Fibroblast of skin of left biceps (primary cell): ENCODE data around the gene NLK.

Source experiments
- DNase-seq, 2 experiments: peaks; one replicate each; pipeline ENCODE4 v3.0.0-alpha.2; 2013; ENCODE audit warnings: low read depth in 2 of 2

The NLK gene

DNA sequence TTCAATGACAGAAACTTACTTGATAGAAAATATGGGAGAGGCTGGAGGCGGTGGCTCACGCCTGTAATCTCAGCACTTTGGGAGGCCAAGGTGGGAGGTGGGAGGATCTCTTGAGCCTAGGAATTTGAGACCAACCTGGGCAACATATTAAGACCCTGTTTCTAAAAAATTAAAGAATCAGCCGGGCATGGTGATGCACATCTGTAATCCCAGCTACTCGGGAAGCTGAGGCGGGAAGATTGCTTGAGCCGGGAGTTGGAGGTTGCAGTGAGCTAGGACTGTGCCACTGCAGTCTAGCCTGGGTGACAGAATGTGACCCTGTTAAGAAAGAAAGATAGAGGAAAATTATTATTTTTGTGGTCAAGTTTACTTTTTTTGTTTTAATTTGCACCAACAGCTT lies 2.1 kb upstream of the NLK start:
- no peak for DNase-seq

- DNase-seq = peak; percentile 99
Observed at GRCh38 chr17:28041068-28041843, 1.2 kb upstream of the NLK start.

GRCh38 chr17:28041844-28042656 lies 427 bp upstream of the NLK start:
- no peak for DNase-seq

GRCh38 chr17:28042721-28043291 lies 329 bp downstream of the NLK start:
- no peak for DNase-seq

DNA sequence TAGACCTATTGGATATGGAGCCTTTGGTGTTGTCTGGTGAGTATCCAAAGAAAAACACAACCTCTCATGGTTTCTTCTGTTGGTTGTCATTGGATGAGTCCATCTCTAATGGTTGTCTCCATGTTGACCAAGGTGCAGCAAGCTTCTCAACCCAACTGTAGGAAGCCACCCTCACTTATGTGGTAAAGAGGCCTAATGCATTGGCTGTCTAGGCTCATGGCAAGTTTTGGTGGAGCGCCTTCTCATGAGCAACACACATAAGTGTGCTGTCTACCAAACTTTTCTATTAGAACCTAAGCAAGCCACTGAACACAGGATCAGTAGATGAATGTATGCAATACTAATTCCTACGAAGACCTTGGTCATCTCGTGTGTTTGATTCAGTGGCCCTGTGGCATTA lies 819 bp downstream of the NLK start:
- no peak for DNase-seq

- no peak for DNase-seq
Observed at GRCh38 chr17:28043741-28044140, 1.3 kb downstream of the NLK start.

- no peak for DNase-seq
Observed at GRCh38 chr17:28045304-28045703, 2.8 kb downstream of the NLK start.

DNA sequence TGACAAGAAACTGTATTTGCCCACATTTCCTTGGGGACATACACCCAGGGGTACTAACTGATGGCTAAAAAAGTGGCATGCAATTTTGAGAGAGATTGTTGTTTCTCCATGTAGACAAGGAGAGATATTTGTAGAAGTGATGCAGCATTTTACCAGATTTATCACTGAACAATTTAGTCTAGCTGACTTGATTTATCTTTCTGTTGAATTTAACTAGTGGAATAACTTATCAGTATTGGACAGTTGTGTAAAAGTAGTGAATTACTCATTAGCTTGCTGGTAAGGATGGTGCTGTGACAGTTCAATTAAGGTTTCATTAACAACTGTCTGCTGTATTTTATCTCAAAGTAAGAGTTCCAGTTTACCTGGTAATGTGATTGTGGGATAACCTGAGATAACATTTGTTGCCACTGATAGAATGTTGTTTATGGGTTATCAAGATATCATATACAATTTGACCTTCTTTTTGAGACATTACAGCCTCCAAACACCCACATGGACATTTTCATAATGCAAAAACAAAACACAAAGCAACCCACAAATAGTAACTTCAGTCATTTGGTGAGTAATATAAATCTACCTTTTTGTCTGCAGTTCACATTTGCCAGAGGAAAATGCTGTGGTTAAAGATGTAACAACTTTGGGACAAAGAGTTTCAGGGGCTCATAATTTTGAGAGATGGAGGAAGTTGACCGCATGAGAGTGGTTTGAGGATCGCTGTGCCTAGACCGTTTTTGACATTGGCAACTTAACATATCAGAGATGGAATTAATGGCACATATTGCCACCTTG lies 3.8 kb downstream of the NLK start:
- no peak for DNase-seq

GRCh38 chr17:28047806-28048205 lies 5.3 kb downstream of the NLK start:
- no peak for DNase-seq

GRCh38 chr17:28049071-28049470 lies 6.6 kb downstream of the NLK start:
- DNase-seq = no peak

DNA sequence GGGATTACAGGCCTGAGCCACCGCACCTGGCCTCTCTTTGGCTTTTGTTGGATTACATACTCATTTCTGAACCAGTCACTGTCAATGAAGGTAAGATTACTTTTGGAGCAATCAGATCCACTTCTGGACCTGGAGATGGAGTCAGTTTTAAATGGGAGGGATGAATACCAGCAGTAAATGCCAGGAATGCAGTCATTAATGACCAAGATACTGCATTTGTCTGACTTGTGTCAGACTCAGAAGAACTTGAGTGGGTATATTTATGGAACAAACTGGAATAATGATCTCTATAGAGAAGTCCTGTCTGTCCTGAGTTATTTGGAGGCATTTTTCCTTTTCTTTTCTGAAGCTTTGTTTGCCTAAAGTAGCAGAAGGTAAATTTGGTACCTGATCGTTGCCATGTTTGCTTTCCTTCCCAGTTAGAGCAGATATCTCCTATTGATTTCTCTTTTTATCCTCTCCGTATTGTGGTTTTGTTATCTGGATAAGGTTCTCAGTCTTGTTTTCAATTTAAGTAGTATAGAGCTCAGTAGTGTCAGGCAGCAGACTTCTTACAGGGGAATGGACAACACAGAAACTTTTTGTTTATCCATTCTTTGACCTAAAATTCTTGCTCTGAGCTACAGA lies 10.7 kb downstream of the NLK start:
- no peak for DNase-seq

DNA sequence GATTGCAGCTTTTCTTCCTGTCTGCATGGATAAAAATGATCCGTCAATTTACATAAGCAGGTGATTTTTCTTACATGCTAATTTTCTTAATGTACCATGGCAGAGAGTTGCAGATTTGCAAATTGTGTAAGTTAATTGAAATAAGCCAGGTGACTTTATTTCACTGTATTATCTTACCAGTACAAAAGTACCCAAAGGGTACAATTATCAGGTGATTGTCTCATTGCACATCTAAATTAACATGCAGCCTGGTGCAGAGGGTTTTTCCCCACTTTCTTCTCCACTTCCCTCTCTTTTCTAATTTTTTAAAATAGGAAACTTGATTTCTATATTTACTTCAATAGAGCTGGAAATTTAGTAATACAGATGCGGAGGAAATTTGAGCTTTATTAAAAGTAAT lies 11.2 kb downstream of the NLK start:
- DNase-seq = no peak

GRCh38 chr17:28055546-28056275 lies 13.2 kb downstream of the NLK start:
- DNase-seq = no peak

GRCh38 chr17:28056276-28056620 lies 13.8 kb downstream of the NLK start:
- no peak for DNase-seq

- DNase-seq = no peak
Observed at GRCh38 chr17:28057731-28058246, 15.3 kb downstream of the NLK start.

- DNase-seq = no peak
Observed at GRCh38 chr17:28059675-28060074, 17.2 kb downstream of the NLK start.

- DNase-seq = no peak
Observed at GRCh38 chr17:28065706-28066105, 23.2 kb downstream of the NLK start.

DNA sequence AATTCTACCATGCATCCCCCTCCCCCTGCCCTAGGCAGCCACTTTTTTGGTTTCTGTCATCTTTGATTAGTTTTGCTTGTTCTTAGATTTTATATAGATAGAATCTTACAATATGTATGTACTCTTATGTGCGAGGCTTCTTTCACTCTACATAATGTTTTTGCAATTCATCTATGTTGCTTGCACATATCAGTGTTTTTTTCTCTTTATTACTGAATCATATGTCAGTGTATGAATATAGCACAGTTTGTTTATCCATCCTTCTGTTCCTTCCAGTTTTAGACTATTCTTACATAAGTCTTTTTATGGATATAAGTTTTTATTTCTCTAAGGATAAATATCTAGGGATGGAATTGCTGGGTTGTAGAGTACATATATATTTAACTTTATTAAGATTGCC lies 26.6 kb downstream of the NLK start:
- DNase-seq = no peak

GRCh38 chr17:28071179-28071578 lies 28.7 kb downstream of the NLK start:
- DNase-seq = no peak

GRCh38 chr17:28071891-28072606 lies 29.6 kb downstream of the NLK start:
- no peak for DNase-seq
